WI38 (cell line): Measurements from ENCODE around the gene PARP1.

Experiments
- H3K4me3 ChIP-seq: 2 replicates; pipeline ENCODE4 v1.5.1; 2011; ENCODE audit warnings: low read depth, mild to moderate bottlenecking, control low read depth, low read length
- CTCF ChIP-seq: IDR thresholded peaks from 2 replicates; pipeline ENCODE4 v1.5.1; 2012; ENCODE audit warnings: low read depth, mild to moderate bottlenecking, control low read depth, low read length

PARP1 gene

GRCh38 chr1:226388131-226388530, 19.8 kb downstream of the PARP1 start:
- TF ChIP-seq CTCF = no peak
- H3K4me3 ChIP-seq = no peak overlapping the region

GRCh38 chr1:226384717-226385116, 23.2 kb downstream of the PARP1 start:
- no peak for TF ChIP-seq CTCF
- no peak overlapping the region for H3K4me3 ChIP-seq

- TF ChIP-seq CTCF = no peak
- H3K4me3 ChIP-seq = no peak overlapping the region
Observed at GRCh38 chr1:226384040-226384439, 23.9 kb downstream of the PARP1 start.

- no peak for TF ChIP-seq CTCF
Observed at GRCh38 chr1:226382030-226382429, 25.9 kb downstream of the PARP1 start.

GRCh38 chr1:226381226-226381998, 26.5 kb downstream of the PARP1 start:
- H3K4me3 ChIP-seq = no peak overlapping the region
- no peak for TF ChIP-seq CTCF

More at GRCh38 chr1:226382030-226382429, 25.9 kb downstream of the PARP1 start:
- H3K4me3 ChIP-seq = no peak overlapping the region

- no peak for TF ChIP-seq CTCF
- no peak overlapping the region for H3K4me3 ChIP-seq
Observed at GRCh38 chr1:226378071-226378470, 29.8 kb downstream of the PARP1 start.

GRCh38 chr1:226376300-226376699, 31.6 kb downstream of the PARP1 start:
- TF ChIP-seq CTCF = no peak
- H3K4me3 ChIP-seq = no peak overlapping the region
